HL-60 (cell line): ENCODE data around the gene SH3RF1.

Source experiments
- DNase-seq, 2 experiments: peaks; one replicate each; pipeline ENCODE4 v3.0.0-alpha.2; 2010 to 2020; ENCODE audit warnings: low read depth in 1 of 2, low spot score in 1 of 2
- H3K27ac ChIP-seq: fragments of 250-450 bp; sonication (Bioruptor Pico); replicated peaks from 2 replicates; pipeline ENCODE4 v1.5.1; 2020; ENCODE audit warnings: mild to moderate bottlenecking, moderate library complexity
- H3K27me3 ChIP-seq: fragments of 250-450 bp; sonication (Bioruptor Pico); 2 replicates; pipeline ENCODE4 v1.5.1; 2021; ENCODE audit warnings: mild to moderate bottlenecking, moderate library complexity; ENCODE audit not compliant: insufficient read depth, poor library complexity, severe bottlenecking
- H3K4me3 ChIP-seq: replicated peaks from 2 replicates; pipeline ENCODE4 v1.5.1; 2011; ENCODE audit warnings: mild to moderate bottlenecking, control low read depth, low read length; ENCODE audit not compliant: insufficient read depth
- CTCF ChIP-seq: IDR thresholded peaks from one replicate; pipeline ENCODE4 v1.5.1; 2011; ENCODE audit warnings: low read length, control low read depth, inconsistent platforms; ENCODE audit not compliant: insufficient read depth
- GABPA ChIP-seq: IDR thresholded peaks from 2 replicates; pipeline ENCODE4 v1.6.1; 2012; ENCODE audit warnings: low read depth
- POLR2AphosphoS5 ChIP-seq: IDR thresholded peaks from 2 replicates; pipeline ENCODE4 v1.6.1; 2012; ENCODE audit warnings: low read depth
- REST ChIP-seq: IDR thresholded peaks from 2 replicates; pipeline ENCODE4 v1.6.1; 2012; ENCODE audit warnings: low read depth; ENCODE audit not compliant: insufficient replicate concordance
- SPI1 ChIP-seq: IDR thresholded peaks from 2 replicates; pipeline ENCODE4 v1.6.1; 2012; ENCODE audit warnings: low read depth, mild to moderate bottlenecking, borderline replicate concordance

SH3RF1 gene

GRCh38 chr4:169143335-169143734 lies 127.4 kb downstream of the SH3RF1 start:
- no peaks in the 10 kb centered on the region for H3K27me3 ChIP-seq
- DNase-seq, result no peak
- TF ChIP-seq POLR2AphosphoS5 (no peak), REST (no peak), GABPA (no peak), SPI1 (no peak), CTCF (no peak)
- no peak overlapping the region for H3K4me3 ChIP-seq
- no peak overlapping the region for H3K27ac ChIP-seq

- no peak for DNase-seq
- H3K27ac ChIP-seq, result no peak overlapping the region
- no peak overlapping the region for H3K4me3 ChIP-seq
- H3K27me3 ChIP-seq, result no peaks in the 10 kb centered on the region
- TF ChIP-seq CTCF, result no peak
- TF ChIP-seq SPI1, result no peak
- no peak for TF ChIP-seq GABPA
- TF ChIP-seq REST, result no peak
- TF ChIP-seq POLR2AphosphoS5, result no peak
These were observed 127.8 kb downstream of the SH3RF1 start for GRCh38 chr4:169142906-169143305.

GRCh38 chr4:169142391-169142790 lies 128.4 kb downstream of the SH3RF1 start:
- no peak overlapping the region for H3K4me3 ChIP-seq
- DNase-seq, result no peak
- no peak overlapping the region for H3K27ac ChIP-seq
- no peaks in the 10 kb centered on the region for H3K27me3 ChIP-seq
- TF ChIP-seq SPI1, result no peak
- no peak for TF ChIP-seq GABPA
- TF ChIP-seq REST, result no peak
- no peak for TF ChIP-seq CTCF
- no peak for TF ChIP-seq POLR2AphosphoS5
